ENCODE measurements around the gene FOXP1.

DNA sequence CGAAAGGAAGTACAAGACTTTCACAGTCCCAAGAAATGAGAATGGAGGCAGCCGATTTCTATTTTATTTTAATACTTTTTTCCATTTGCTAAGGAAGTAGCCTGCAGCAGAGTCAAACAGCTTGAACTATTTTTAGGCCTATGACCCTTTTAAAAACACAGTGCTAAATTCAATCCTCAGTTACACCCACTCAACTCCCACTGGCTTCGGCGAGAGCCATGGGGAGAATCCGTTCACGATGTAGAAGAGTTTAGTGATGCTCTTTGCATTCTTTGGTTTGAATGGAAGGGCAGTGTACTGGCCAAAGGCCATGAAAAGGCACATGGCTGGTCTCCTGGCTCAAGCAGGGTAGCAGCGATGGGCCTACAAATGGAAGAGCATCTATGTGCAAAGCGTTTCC, 343.5 kb downstream of the FOXP1 start:
- TF ChIP-seq, protein P1, sequence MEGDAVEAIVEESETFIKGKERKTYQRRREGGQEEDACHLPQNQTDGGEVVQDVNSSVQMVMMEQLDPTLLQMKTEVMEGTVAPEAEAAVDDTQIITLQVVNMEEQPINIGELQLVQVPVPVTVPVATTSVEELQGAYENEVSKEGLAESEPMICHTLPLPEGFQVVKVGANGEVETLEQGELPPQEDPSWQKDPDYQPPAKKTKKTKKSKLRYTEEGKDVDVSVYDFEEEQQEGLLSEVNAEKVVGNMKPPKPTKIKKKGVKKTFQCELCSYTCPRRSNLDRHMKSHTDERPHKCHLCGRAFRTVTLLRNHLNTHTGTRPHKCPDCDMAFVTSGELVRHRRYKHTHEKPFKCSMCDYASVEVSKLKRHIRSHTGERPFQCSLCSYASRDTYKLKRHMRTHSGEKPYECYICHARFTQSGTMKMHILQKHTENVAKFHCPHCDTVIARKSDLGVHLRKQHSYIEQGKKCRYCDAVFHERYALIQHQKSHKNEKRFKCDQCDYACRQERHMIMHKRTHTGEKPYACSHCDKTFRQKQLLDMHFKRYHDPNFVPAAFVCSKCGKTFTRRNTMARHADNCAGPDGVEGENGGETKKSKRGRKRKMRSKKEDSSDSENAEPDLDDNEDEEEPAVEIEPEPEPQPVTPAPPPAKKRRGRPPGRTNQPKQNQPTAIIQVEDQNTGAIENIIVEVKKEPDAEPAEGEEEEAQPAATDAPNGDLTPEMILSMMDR (IDR thresholded peaks at IDR 0.05; ENCODE audit: low read depth, low read length), result no peak
- TF ChIP-seq EZH2phosphoT487 (IDR thresholded peaks at IDR 0.05; ENCODE audit: low read depth), result no peak

All from OCI-LY3 (cell line).